DND-41 (cell line): Measurements from ENCODE around the gene PROB1.

Source experiments
- EZH2 ChIP-seq: IDR thresholded peaks from 3 replicates; pipeline ENCODE4 v1.6.1; 2012; ENCODE audit warnings: borderline replicate concordance, low read depth, mild to moderate bottlenecking, moderate library complexity, low read length, inconsistent platforms; ENCODE audit not compliant: severe bottlenecking
- TF ChIP-seq, protein P1 (sequence below): IDR thresholded peaks from 2 replicates; pipeline ENCODE4 v1.5.1; 2012; ENCODE audit warnings: borderline replicate concordance, low read length, moderate library complexity, mild to moderate bottlenecking; ENCODE audit not compliant: poor library complexity, severe bottlenecking; ENCODE audit errors: extremely low read depth

GRCh38 chr5:139390639-139391569 is 4.0 kb downstream of the PROB1 start:
- TF ChIP-seq, protein P1, sequence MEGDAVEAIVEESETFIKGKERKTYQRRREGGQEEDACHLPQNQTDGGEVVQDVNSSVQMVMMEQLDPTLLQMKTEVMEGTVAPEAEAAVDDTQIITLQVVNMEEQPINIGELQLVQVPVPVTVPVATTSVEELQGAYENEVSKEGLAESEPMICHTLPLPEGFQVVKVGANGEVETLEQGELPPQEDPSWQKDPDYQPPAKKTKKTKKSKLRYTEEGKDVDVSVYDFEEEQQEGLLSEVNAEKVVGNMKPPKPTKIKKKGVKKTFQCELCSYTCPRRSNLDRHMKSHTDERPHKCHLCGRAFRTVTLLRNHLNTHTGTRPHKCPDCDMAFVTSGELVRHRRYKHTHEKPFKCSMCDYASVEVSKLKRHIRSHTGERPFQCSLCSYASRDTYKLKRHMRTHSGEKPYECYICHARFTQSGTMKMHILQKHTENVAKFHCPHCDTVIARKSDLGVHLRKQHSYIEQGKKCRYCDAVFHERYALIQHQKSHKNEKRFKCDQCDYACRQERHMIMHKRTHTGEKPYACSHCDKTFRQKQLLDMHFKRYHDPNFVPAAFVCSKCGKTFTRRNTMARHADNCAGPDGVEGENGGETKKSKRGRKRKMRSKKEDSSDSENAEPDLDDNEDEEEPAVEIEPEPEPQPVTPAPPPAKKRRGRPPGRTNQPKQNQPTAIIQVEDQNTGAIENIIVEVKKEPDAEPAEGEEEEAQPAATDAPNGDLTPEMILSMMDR = no peak
- no peak for TF ChIP-seq EZH2
